Gastroesophageal sphincter (tissue), 3 donors: ENCODE results near the gene HLA-DPA1.

Experiments
- EP300 ChIP-seq: sonication (generic); formaldehyde crosslinking; IDR thresholded peaks from one replicate; pipeline ENCODE4 v1.6.1; 2017; ENCODE audit warnings: antibody characterized with exemption, mild to moderate bottlenecking
- POLR2A ChIP-seq, 2 donors: fragments of 450-650 bp; IDR thresholded peaks; one replicate each; pipeline ENCODE4 v1.6.1; 2017; ENCODE audit warnings: antibody characterized with exemption in 2 of 2, mild to moderate bottlenecking in 2 of 2, moderate library complexity in 1 of 2
- POLR2AphosphoS5 ChIP-seq: sonication (generic); formaldehyde crosslinking; IDR thresholded peaks from one replicate; pipeline ENCODE4 v1.6.1; 2017; ENCODE audit warnings: antibody characterized with exemption
- TF ChIP-seq, protein P1 (sequence below), 4 experiments: fragments of 200-600 bp in 2 of 4; fragments of 450-650 bp in 2 of 4; sonication (generic) in 1 of 4; IDR thresholded peaks; one replicate each; pipeline ENCODE4 v1.5.1; 2017 to 2019; ENCODE audit warnings: antibody characterized with exemption in 4 of 4, mild to moderate bottlenecking in 2 of 4, moderate library complexity in 2 of 4

DNA sequence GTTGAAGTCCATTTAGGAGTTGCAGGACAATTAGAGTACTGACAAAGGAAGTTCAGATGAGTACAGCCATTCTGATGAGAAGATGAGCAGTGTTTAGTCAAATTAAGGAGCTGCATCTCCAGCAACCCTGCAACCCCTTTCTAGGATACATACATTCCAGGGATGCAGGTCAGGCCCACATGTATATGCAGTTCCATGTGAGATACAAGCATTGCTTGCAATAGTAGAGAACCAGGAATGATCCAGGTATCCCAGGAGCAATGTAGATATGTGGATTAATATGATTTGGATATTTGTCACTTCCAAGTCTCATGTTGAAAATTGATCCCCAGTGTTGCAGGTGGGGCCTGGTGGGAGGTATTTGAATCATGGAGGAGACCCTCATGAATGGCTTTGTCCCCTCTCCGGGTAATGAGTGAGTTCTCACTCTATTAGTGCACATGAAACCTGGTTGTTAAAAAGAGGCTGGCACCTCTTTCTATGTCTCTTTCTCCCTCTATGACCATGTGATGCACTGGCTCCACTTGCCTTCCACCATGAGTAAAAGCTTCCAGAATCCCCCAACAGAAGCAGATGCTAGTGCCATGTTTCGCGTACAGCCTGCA is 6.4 kb downstream of the HLA-DPA1 start:
- TF ChIP-seq, protein P1, sequence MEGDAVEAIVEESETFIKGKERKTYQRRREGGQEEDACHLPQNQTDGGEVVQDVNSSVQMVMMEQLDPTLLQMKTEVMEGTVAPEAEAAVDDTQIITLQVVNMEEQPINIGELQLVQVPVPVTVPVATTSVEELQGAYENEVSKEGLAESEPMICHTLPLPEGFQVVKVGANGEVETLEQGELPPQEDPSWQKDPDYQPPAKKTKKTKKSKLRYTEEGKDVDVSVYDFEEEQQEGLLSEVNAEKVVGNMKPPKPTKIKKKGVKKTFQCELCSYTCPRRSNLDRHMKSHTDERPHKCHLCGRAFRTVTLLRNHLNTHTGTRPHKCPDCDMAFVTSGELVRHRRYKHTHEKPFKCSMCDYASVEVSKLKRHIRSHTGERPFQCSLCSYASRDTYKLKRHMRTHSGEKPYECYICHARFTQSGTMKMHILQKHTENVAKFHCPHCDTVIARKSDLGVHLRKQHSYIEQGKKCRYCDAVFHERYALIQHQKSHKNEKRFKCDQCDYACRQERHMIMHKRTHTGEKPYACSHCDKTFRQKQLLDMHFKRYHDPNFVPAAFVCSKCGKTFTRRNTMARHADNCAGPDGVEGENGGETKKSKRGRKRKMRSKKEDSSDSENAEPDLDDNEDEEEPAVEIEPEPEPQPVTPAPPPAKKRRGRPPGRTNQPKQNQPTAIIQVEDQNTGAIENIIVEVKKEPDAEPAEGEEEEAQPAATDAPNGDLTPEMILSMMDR (IDR thresholded peaks at IDR 0.05) = no peak
- no peak for TF ChIP-seq EP300
- TF ChIP-seq POLR2A (IDR thresholded peaks at IDR 0.05) = no peak
- no peak for TF ChIP-seq POLR2AphosphoS5
